HG02870 (cell line): ENCODE measurements around the gene BICDL2.

Experiments
- ATAC-seq: cut with Tn5 transposase; IDR thresholded peaks from one replicate; pipeline ENCODE4 v1.9.1; 2021; ENCODE audit warnings: mild to moderate bottlenecking, moderate library complexity; ENCODE audit not compliant: unreplicated experiment

Gene BICDL2

GRCh38 chr16:3026003-3026378 is 10.8 kb downstream of the BICDL2 start:
- ATAC-seq = no peak

DNA sequence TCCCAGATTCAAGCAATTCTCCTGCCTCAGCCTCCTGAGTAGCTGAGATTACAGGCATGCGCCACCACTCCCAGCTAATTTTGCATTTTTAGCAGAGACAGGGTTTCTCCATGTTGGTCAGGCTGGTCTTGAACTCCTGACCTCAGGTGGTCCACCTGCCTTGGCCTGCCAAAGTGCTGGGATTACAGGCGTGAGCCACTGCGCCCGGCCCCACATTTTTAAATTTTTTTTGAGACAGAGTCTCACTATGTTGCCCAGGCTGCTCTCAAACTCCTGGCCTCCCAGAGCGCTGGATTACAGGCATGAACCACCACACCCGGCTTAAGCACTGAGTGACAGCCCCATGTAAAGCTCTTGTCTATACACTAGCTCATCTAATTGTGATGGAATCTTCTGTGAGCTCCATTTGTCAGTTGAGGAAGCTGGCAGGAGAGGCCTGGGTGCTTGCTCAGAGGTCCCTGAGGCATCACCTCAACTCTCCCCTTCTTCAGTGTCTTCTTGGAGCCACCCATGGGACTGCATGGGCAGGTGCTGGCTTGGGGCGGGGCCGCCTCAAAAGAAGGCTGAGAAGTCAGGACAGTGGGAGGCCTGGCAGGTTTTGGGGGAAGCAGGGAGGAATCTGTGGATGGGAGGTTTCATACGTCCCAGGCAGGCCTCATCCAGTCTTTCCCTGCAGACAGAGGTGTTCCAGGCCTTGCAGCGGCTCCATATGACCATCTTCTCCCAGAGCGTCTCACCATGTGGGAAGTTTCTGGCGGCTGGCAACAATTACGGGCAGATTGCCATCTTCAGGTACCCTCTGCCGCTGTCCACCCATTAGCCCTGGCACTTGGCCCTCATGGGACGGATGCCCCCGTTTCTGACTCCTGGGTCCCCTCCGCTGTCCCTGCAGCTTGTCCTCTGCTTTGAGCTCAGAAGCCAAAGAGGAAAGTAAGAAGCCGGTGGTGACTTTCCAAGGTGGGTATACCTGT is 11.4 kb downstream of the BICDL2 start:
- no peak for ATAC-seq

- peak; percentile 75 for ATAC-seq
Measured at GRCh38 chr16:3023669-3024478, 12.9 kb downstream of the BICDL2 start, which contains the start of the genes HCFC1R1 and THOC6. TSS of gene HCFC1R1 (minus strand) at chr16:3023942. CDS start at chr16:3023941, 1 bp downstream. TSS of gene THOC6 (plus strand) at chr16:3024035. CDS start at chr16:3024327, 292 bp downstream.

DNA sequence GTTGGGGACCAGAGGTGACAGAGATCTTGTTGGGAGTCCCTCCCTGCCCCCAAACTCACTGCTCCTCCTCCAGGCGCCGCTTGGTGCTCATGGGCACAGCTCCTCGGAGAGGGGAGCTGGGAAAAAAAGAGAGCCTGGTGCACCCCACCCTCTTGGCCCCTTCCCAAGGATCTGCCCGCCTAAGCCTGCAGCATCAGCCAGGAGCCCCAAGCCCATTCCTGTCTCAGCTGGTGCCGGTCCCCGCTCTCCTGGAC is 13.4 kb downstream of the BICDL2 start:
- ATAC-seq = no peak

- no peak for ATAC-seq
Measured at GRCh38 chr16:3022684-3023414, 13.9 kb downstream of the BICDL2 start.

DNA sequence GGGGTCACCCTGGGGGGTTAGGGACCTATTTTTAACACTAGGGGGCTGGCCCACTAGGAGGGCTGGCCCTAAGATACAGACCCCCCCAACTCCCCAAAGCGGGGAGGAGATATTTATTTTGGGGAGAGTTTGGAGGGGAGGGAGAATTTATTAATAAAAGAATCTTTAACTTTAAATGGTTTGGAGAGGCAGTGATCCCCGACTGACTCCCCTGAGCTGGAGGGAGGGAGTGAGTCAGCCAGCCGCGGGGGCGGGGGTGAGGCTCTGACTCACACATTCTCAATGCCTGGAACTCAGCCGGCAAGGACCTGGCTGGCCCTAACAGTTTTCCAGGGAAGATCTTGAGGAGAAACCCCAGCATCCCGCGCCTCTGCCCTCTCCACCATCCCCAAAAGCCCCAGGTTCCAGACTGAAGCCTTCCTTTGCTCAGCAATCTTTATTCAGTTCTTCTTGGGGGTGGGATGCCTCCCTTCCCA is 14.5 kb downstream of the BICDL2 start:
- ATAC-seq = no peak

DNA sequence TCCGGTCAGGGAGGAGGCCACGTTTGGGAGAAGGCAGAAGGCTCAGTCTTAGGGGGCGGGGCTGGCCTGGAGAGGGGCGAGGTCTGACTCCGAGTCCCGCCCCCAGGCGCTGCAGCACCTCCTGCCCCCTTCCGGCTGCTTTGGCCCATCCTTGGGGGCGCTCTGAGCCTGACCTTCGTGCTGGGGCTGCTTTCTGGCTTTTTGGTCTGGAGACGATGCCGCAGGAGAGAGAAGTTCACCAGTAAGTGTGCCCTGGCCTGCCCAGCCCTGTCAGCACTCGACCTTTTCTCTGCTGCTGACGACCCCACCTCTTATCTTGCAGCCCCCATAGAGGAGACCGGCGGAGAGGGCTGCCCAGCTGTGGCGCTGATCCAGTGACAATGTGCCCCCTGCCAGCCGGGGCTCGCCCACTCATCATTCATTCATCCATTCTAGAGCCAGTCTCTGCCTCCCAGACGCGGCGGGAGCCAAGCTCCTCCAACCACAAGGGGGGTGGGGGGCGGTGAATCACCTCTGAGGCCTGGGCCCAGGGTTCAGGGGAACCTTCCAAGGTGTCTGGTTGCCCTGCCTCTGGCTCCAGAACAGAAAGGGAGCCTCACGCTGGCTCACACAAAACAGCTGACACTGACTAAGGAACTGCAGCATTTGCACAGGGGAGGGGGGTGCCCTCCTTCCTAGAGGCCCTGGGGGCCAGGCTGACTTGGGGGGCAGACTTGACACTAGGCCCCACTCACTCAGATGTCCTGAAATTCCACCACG is 15.1 kb downstream of the BICDL2 start:
- no peak for ATAC-seq

DNA sequence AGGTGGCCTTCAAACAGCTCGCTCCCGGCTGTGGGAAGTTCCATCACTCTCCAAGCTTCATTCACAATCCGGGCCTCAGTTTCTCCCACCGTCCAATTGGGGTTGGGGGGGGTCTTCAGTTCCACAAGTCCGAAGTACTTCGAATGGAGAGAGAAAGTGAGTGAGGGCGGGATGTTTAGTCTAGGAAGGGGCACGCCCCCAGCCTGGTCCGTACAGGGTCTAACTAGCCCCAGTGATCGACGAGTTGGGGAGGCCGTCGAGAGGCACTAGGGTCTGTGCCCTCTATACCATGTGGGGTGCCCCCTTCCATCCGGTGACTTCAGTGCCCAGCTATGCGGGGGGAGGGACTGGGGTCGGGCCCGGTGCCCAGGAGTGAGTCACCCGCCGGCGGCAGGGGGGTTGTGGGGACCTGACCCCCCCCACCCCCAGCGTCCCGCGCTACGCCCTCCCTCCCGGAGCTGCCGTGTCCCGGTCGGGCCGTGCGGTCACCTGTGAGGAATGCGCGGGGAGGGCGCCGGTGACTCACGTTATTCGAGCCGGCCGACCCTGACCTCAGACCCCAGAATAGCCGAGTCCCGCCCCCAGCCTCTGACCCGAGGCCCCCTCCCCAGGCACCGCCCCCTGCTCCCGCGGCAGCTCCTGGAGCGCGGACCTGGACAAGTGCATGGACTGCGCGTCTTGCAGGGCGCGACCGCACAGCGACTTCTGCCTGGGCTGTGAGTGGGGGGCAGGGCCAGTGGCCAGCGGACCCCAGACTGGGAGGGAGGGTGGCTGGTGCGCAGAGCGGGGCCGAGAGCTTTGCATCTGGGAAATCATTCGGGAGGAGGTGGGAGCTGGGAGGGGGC is 15.9 kb downstream of the BICDL2 start:
- no peak for ATAC-seq

- no peak for ATAC-seq
Measured at GRCh38 chr16:3020247-3020603, 16.5 kb downstream of the BICDL2 start, which contains the start of gene TNFRSF12A. TSS of gene TNFRSF12A (plus strand) at chr16:3020368. CDS start at chr16:3020398, 30 bp downstream.

GRCh38 chr16:3019594-3020246 is 17.0 kb downstream of the BICDL2 start:
- ATAC-seq = no peak

- no peak for ATAC-seq
Measured at GRCh38 chr16:3017794-3018506, 18.8 kb downstream of the BICDL2 start, which contains the start of gene CLDN6. TSS of gene CLDN6 (minus strand) at chr16:3018183. CDS start at chr16:3016021, 2,162 bp downstream.

GRCh38 chr16:3017344-3017743 is 19.4 kb downstream of the BICDL2 start:
- ATAC-seq = no peak

DNA sequence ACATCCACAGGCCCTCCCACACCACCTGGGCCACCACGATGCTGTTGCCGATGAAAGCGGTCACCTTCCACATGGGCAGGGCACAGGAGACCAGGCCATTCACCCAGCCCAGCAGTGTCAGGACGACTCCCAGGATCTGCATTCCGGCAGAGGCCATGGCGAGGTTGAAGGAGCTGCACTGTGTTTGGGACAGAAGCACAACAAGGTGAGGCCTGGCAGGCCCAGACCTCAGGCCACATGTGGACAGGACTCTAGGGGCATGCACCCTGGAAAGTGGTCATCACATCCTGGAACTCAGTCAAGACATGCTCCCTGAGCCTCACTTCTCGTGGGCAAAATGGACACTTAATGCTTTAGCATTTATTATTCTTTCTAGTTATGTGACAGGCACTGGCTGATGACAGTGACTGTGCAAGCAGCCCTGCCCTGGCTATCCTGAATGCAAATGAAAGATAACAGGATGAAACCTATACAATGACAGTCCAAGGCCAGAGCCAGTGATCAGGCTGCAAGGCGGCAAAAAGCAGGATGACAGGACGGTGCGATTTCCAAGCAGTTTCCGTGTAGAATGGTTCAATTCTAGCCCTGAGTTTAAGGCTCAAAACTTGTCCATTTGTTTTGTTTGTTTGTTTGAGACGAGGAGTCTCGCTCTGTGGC is 20.8 kb downstream of the BICDL2 start:
- no peak for ATAC-seq

GRCh38 chr16:3014971-3015370 is 21.8 kb downstream of the BICDL2 start:
- ATAC-seq = no peak

GRCh38 chr16:3013998-3014690 is 22.6 kb downstream of the BICDL2 start:
- ATAC-seq = no peak

GRCh38 chr16:3013491-3013951 is 23.2 kb downstream of the BICDL2 start:
- ATAC-seq = no peak
